GM19463 (cell line): Measurements from ENCODE around the gene MAPK1.
"Not testable (repeated sequence)": the region's sequence is repeated elsewhere in the genome, so short reads cannot be mapped to it uniquely, and the experiment has no call there.

Experiments used
- ATAC-seq: cut with Tn5 transposase; IDR thresholded peaks from one replicate; pipeline ENCODE4 v1.9.1; 2021; ENCODE audit warnings: mild to moderate bottlenecking, moderate library complexity; ENCODE audit not compliant: unreplicated experiment

MAPK1 gene

DNA sequence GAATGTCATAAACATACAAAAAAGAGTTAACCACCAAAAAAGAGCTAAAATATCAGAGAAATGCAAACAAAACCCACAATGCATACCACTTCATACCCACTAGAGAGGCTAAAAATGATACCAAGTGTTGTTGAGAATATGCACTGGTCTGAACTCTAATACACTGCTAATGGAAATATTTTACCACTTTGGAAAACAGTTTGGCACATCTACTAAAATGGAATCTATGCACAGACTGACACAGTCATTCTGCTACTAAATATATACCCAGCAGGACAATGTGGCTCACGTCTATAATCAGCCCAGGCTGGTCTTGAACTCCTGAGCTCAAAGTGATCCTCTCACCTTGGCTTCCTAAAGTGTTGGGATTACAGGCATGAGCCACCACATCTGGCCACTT lies 18.0 kb downstream of the MAPK1 start:
- no peak for ATAC-seq

DNA sequence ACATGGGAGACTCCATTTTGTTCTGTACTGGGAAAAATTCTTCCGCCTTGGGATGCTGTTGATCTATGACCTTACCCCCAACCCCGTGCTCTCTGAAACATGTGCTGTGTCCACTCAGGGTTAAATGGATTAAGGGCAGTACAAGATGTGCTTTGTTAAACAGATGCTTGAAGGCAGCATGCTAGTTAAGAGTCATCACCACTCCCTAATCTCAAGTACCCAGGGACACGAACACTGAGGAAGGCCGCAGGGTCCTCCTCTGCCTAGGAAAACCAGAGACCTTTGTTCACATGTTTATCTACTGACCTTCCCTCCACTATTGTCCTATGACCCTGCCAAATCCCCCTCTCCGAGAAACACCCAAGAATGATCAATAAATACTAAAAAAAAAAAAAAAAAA lies 19.4 kb downstream of the MAPK1 start:
- ATAC-seq, result not testable (repeated sequence)

- ATAC-seq, result no peak
Observed at GRCh38 chr22:21845558-21846453, 21.6 kb downstream of the MAPK1 start.

GRCh38 chr22:21842946-21843345 lies 24.5 kb downstream of the MAPK1 start:
- no peak for ATAC-seq

GRCh38 chr22:21841422-21841821 lies 26.0 kb downstream of the MAPK1 start:
- no peak for ATAC-seq

DNA sequence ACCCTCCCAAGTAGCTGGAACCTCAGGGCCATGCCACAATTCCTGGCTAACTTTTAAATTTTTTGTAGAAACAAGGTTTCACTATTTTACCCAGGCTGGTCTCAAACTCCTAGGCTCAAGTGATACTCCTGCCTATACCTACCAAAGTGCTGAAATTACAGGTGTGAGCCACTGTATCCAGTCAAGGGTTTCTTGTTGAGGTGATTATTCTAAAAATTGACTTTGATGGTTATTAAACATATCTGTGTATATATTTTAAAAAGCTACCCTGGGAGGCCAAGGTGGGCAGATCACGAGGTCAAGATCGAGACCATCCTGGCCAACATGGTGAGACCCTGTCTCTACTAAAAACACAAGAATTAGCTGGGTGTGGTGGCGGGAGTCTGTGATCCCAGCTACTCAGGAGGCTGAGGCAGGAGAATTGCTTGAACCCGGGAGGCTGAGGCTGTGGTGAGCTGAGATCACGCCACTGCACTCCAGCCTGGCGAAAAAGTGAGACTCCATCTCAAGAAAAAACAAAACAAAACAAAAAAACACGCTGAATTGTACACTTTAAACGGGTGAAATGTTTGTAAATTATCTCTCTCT lies 27.1 kb downstream of the MAPK1 start:
- no peak for ATAC-seq

DNA sequence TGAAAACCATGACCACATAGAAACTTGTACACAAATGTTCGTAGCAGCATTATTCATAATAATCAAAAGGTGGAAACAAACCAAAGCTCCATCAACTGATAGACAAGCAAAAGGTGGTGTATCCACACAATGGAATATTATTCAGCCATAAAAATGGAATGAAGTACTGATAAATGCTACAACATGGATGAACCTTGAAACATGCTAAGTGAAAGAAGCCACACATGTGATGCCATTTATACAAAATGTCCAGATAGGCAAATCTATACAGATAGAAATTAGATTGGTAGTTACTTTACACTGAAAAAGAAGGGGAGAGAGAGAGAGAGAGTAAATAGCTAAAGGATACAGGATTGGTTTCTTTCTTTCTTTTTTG lies 27.7 kb downstream of the MAPK1 start:
- no peak for ATAC-seq

DNA sequence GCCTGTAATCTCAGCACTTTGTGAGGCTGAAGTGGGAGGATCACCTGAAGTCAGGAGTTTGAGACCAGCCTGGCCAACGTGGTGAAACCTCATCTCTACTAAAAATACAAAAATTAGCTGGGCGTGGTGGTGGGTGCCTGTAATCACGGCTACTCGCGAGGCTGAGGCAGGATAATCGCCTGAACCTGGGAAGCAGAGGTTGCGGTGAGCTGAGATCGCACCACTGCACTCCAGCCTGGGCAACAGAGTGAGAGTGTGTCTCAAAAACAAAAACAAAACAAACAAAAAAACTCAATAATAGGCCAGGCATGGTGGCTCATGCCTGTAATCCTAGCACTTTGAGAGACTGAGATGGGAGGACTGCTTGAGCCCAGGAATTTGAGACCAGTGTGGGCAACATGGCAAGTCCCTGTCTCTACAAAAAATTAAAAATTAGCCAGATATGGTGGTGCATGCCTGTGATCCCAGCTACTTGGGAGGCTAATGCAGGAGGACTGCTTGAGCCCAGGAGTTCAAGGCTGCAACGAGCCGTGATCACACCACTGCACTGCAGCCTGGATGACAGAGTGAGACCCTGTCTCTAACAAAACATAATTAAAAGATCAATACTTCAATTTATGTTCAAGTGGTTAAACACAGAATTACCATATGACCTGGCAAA lies 28.2 kb downstream of the MAPK1 start:
- not testable (repeated sequence) for ATAC-seq

DNA sequence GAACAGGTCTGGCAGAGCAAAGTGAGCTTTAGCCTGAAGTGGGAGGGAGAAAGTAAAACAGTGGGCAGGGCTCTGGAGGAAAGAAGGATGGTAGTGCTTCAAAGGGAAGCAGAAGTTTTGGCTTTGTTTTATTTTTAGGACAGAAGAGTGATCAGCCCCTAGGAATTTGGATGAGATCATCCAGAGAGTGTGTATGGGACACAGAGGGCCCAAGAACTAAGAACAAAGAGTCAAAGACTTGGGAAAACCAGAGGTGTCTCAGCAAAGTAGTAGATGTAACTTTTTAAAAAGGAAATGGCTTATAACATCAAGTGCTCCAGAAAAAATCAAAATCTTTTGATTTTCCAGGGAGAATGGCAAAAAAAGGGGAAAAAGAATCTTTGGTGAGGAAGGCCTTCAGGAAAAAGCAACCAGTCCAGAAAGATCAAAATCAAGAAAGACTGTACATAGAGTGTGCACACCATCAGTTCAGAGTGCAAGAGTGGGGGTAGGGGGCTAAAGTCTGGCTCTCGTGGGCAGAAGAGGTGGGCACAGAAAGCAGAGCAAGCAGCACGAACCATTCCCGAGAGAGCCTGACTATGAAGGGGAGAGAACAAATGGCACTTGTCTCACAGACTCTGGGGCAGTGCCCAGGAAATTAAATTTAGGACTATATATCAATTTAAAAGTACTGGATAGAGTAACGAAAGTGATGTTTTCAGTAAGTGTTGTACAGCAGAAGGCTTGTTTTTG lies 30.0 kb downstream of the MAPK1 start:
- no peak for ATAC-seq

GRCh38 chr22:21836486-21836885 lies 31.0 kb downstream of the MAPK1 start:
- not testable (repeated sequence) for ATAC-seq

DNA sequence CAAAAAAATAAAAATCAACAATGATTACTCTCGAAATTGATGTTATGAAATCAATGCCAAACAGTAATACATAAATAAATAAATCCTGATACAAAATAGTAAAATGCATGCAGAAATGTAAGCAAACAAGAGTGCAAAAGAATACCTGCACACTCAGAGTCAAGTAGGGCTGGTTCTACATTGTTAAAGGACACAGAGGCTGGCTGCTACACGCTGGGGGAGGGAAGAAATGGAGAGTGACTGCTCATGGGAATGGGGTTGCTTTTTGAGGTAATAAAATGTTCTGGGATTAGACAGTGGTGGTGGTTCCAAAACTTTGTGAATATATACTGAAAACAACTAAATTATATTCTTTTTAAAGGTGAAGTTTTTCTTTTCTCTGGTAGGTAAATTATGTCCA lies 32.1 kb downstream of the MAPK1 start:
- ATAC-seq, result no peak

GRCh38 chr22:21834869-21835268 lies 32.6 kb downstream of the MAPK1 start:
- ATAC-seq, result no peak

- no peak for ATAC-seq
Observed at GRCh38 chr22:21832291-21833290, 34.9 kb downstream of the MAPK1 start.

DNA sequence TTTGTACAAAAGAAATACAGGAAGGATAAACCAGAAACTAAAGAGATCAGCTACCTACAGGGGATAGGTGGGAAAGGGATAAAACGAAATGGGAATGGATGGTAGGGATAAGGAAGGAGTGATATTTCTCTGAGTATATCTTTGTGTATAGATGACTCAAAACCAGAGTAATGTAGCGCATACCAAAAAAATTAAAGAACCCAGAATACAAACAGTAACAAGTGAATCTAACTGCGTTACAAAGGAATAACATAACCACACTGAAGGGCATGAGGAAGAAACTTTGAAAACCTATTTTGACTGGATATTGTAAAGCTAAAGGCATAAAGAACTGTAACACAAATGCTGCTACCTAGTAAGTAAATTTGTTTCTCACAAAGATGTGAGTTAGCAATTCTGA lies 37.9 kb downstream of the MAPK1 start:
- no peak for ATAC-seq

GRCh38 chr22:21828268-21828638 lies 39.2 kb downstream of the MAPK1 start:
- no peak for ATAC-seq

DNA sequence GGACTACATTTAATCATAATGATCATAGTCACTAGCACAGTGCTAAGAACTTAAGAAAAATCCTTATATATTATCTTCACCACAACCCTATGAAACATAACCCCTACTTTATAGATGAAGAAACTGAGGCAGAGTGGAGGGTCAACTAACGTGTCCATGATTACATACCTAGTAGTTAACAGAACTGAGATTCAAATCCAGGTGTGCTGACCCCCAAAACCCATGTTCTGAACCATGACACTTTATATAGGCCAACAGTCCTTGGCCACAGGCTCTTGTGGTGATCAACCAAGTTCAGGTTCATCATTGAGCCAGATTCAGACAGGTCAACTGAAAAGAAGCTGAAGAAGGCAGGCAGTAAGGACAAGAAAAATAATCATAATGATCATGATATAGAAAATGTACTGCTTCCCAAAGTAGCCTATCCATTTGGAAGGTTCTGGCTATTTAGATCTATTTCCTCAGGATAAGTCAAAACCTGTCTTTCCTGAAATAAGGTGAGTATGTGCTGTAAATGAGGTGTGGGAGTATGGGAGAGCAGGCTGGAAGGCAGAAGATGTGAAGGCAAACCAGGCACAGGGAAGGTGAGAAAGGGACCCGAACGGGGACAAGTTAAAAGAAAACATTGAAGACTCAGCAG lies 39.7 kb downstream of the MAPK1 start:
- ATAC-seq, result no peak

DNA sequence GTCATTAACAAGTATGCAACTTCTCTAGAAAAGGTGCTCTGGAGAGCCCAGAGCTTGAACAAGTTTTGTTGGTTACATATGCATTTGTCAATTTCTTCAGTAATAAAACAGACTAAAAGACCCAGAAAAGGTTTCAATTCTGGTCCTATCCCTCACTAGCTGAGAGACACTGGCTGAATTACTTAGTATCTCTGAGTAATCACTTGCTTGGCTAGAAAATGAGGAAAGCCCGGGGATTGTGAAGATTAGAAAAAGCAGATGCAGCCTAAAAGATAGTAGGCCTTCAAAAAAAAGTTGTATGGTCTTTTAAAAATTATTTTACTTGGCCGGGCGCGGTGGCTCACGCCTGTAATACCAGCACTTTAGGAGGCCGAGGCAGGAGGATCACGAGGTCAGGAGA lies 41.2 kb downstream of the MAPK1 start:
- ATAC-seq, result no peak

DNA sequence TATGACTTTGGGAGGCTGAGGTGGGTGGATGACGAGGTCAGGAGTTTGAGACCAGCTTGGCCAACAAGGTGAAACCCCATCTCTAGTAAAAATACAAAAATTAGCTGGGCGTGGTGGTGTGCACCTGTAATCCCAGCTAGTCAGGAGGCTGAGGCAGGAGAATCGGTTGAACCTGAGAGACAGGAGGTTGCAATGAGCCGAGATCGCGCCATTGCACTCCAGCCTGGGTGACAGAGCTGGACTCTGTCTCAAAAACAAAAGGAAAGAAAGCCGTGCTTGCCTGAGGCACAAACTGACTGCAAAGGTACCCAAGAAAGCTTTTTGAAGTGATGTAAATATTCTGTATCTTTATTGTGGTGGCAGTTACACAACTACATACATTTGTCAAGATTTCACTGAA lies 42.5 kb downstream of the MAPK1 start:
- ATAC-seq, result not testable (repeated sequence)

DNA sequence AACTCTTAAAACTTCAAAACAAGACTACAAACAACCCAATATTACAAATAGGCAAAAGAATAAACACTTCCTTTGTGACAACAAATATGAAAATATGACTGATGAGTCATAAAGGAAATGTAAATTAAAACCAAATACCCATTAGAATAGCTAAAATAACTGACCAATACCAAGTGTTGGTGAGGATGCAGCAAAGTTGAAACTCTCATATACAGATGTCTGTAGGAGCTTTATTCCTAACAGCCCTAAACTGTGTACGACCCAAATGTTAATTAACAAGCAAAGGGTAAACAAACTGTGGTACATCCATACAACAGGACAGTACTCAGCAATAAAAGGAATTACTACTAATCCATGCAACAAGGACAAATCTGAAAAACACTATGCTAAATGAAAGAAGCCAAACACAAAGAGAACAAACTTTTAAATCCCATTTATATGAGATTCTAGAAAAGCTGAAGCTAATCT lies 43.0 kb downstream of the MAPK1 start:
- ATAC-seq, result no peak
